Astrocyte of the spinal cord (primary cell): Measurements from ENCODE around the gene HECTD1.
"Not testable (repeated sequence)": the region's sequence is repeated elsewhere in the genome, so short reads cannot be mapped to it uniquely, and the experiment has no call there.

ENCODE experiments used
- DNase-seq: peaks from one replicate; pipeline ENCODE4 v3.0.0; 2011; ENCODE audit warnings: low read depth, low spot score
- H3K4me3 ChIP-seq: 2 replicates; pipeline ENCODE4 v1.5.1; 2011; ENCODE audit warnings: low read depth, mild to moderate bottlenecking, low read length, moderate library complexity
- in situ Hi-C: cut with HindIII; loops from 2 replicates; pipeline ENCODE4 v1.10.0; 2017; ENCODE audit warnings: low sequenced_read_pairs
- TF ChIP-seq, protein P1 (sequence below): IDR thresholded peaks from 2 replicates; pipeline ENCODE4 v1.5.1; 2012; ENCODE audit warnings: low read depth, mild to moderate bottlenecking, low read length, inconsistent platforms

Gene HECTD1

GRCh38 chr14:31060253-31060875, 147.2 kb downstream of the HECTD1 start:
- DNase-seq = no peak
- in situ Hi-C loops = no loop called here
- TF ChIP-seq, protein P1, sequence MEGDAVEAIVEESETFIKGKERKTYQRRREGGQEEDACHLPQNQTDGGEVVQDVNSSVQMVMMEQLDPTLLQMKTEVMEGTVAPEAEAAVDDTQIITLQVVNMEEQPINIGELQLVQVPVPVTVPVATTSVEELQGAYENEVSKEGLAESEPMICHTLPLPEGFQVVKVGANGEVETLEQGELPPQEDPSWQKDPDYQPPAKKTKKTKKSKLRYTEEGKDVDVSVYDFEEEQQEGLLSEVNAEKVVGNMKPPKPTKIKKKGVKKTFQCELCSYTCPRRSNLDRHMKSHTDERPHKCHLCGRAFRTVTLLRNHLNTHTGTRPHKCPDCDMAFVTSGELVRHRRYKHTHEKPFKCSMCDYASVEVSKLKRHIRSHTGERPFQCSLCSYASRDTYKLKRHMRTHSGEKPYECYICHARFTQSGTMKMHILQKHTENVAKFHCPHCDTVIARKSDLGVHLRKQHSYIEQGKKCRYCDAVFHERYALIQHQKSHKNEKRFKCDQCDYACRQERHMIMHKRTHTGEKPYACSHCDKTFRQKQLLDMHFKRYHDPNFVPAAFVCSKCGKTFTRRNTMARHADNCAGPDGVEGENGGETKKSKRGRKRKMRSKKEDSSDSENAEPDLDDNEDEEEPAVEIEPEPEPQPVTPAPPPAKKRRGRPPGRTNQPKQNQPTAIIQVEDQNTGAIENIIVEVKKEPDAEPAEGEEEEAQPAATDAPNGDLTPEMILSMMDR = no peak
- no peak overlapping the region for H3K4me3 ChIP-seq

GRCh38 chr14:31059152-31059924, 148.3 kb downstream of the HECTD1 start:
- H3K4me3 ChIP-seq = no peak overlapping the region
- DNase-seq = peak; percentile 73
- TF ChIP-seq, protein P1 = no peak
- in situ Hi-C loops = no loop called here

DNA sequence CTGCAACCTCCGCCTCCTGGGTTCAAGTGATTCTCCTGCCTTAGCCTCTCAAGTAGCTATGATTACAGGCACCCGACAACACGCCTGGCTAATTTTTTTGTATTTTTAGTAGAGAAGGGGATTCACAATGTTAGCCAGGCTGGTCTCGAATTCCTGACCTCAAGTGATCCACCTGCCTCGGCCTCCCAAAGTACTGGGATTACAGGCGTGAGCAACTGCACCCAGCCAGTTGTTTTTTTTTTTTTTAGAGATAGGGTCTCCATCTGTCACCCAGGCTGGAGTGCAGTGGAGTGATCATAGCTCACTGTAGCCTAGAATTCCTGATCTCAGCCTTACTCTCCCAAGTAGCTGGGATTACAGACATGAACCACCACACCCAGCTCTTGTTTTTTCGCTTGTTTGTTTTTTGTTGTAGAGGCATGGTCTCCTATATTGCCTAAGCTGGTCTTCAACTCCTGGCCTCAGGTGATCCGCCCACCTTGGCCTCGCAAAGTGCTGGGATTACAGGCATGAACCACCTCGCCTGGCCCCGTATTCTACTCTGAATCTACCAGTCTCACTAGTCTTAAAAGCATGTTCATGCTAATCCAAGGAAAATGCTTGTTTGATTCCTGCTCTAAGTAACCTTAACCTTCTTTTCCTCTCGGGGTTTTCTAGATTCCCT, 149.8 kb downstream of the HECTD1 start:
- no peak overlapping the region for H3K4me3 ChIP-seq
- TF ChIP-seq, protein P1 = no peak
- in situ Hi-C loops = no loop called here
- DNase-seq = no peak

GRCh38 chr14:31057035-31057434, 150.6 kb downstream of the HECTD1 start:
- in situ Hi-C loops = no loop called here
- DNase-seq = no peak
- TF ChIP-seq, protein P1 = no peak
- H3K4me3 ChIP-seq = no peak overlapping the region

DNA sequence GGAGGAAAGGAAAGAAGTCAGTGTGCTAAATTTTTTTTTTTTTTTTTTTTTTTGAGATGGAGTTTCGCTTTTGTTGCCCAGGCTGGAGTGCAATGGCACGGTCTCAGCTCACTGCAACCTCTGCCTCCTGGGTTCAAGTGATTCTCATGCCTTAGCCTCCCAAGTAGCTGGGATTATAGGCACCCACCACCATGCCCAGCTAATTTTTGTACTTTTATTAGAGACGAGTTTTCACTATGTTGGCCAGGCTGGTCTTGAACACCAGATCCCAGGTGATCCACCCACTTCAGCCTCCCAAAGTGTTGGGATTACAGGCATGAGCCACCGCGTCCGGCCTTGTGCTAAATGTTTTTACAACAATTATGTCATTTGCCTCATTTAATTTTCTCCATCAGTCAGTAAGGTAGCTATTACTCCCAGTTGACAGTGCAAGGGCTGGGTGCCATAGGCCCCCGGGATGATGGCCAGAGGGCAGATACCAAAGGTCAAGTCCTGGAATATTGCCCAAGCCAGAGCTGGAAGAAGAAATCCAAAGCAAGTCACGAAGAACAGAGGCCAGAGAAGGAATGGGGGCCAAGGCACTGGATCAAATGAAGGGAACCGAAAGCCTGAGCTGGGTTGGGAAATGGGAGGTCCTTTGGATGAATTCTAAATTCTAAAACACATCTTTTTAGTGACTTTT, 154.5 kb downstream of the HECTD1 start:
- DNase-seq, in situ Hi-C loops, H3K4me3 ChIP-seq: not testable (repeated sequence)

GRCh38 chr14:31051511-31051910, 156.1 kb downstream of the HECTD1 start:
- no peak overlapping the region for H3K4me3 ChIP-seq
- in situ Hi-C loops = no loop called here
- TF ChIP-seq, protein P1 = no peak
- DNase-seq = no peak

DNA sequence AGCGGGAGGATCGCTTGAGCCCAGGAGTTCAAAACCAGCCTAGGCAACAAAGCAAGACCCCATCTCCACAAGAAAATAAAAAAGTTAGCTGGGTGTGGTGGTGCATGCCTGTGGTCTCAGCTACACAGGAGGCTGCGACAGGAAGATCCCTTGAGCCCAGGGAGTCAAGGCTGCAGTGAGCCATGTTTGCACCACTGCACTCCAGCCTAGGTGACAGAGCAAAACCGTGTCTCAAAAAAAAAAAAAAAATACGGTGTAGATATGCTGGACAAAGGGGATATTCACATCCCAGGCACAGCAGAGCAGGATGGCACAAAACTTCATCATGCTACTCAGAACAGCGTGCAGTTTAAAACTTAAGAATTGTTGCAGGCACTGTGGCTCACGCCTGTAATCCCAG, 156.6 kb downstream of the HECTD1 start:
- no peak for DNase-seq
- in situ Hi-C loops = no loop called here
- H3K4me3 ChIP-seq = no peak overlapping the region
- TF ChIP-seq, protein P1 = no peak
